H1 (cell line): ENCODE results near the gene SH3BP2. TPM values are rescaled to one million over a fixed set of nuclear protein-coding genes. Genes with fewer than 3 reads are reported as not detected.

ENCODE experiments used
- CTCF ChIA-PET: fragments of 300-600 bp; sonication (Branson Sonifier 250); formaldehyde crosslinking; loops from one replicate; lab custom pipeline; 2021; ENCODE audit not compliant: partially characterized antibody; lab: Charles Lee
- POLR2A ChIA-PET: fragments of 300-600 bp; sonication (Branson Sonifier 250); formaldehyde crosslinking; loops from one replicate; lab custom pipeline; 2021; ENCODE audit warnings: inconsistent platforms; ENCODE audit not compliant: partially characterized antibody; lab: Charles Lee
- DNase-seq, 2 experiments: peaks; one replicate each; pipeline versions ENCODE4 v3.0.0 to v3.0.0-alpha.2; 2010 to 2022; ENCODE audit warnings: low spot score in 2 of 2, low read depth in 1 of 2, mixed read lengths in 1 of 2
- FAIRE-seq: peaks from 2 replicates; lab custom pipeline; 2011; peaks lifted over from hg19 to GRCh38; lab: Jason Lieb, UNC
- H2AFZ ChIP-seq: 2 replicates; pipeline ENCODE4 v1.8.1; 2012; ENCODE audit warnings: low read length, inconsistent platforms
- H2AK5ac ChIP-seq: 2 replicates; pipeline ENCODE4 v1.6.1; 2013; ENCODE audit warnings: low read depth, low read length
- H2BK120ac ChIP-seq: replicated peaks from 2 replicates; pipeline ENCODE3; 2013; ENCODE audit warnings: low read depth, low read length, inconsistent platforms
- H2BK12ac ChIP-seq: 2 replicates; pipeline ENCODE4 v1.6.1; 2013; ENCODE audit warnings: low read depth, low read length
- H2BK15ac ChIP-seq: 2 replicates; pipeline ENCODE4 v1.6.1; 2013; ENCODE audit warnings: low read length
- H2BK20ac ChIP-seq: 2 replicates; pipeline ENCODE4 v1.6.1; 2013; ENCODE audit warnings: low read length
- H2BK5ac ChIP-seq: 2 replicates; pipeline ENCODE4 v1.6.1; 2013; ENCODE audit warnings: low read depth, low read length
- H3K14ac ChIP-seq: 2 replicates; pipeline ENCODE4 v1.6.1; 2013; ENCODE audit warnings: inconsistent platforms; ENCODE audit not compliant: insufficient read length
- H3K18ac ChIP-seq: 2 replicates; pipeline ENCODE4 v1.6.1; 2013; ENCODE audit warnings: low read length; ENCODE audit errors: extremely low read depth
- H3K23ac ChIP-seq: 2 replicates; pipeline ENCODE4 v1.6.1; 2013; ENCODE audit warnings: inconsistent platforms; ENCODE audit not compliant: insufficient read length
- H3K23me2 ChIP-seq: 2 replicates; pipeline ENCODE4 v1.6.1; 2013; ENCODE audit warnings: low read depth, low read length
- H3K27ac ChIP-seq: 2 replicates; pipeline ENCODE4 v1.6.1; 2011; ENCODE audit warnings: low read depth, low read length, inconsistent platforms
- H3K27me3 ChIP-seq, 4 experiments: replicated peaks in 1 of 4; 1 replicate in 1 of 4; 2 replicates in 3 of 4; pipeline versions ENCODE4 v1.6.1 to v1.8.1; 2011 to 2013; ENCODE audit warnings: low read length in 3 of 4, mild to moderate bottlenecking in 3 of 4, inconsistent platforms in 2 of 4, mixed read lengths in 2 of 4, moderate library complexity in 1 of 4; ENCODE audit not compliant: control insufficient read depth in 3 of 4, insufficient read depth in 3 of 4; ENCODE audit errors: extremely low read depth in 1 of 4
- H3K36me3 ChIP-seq, 4 experiments: 2 replicates each; pipeline versions ENCODE4 v1.6.1 to v1.8.1; 2011 to 2013; ENCODE audit warnings: mild to moderate bottlenecking in 4 of 4, low read length in 3 of 4, moderate library complexity in 2 of 4, control low read depth in 1 of 4, inconsistent platforms in 1 of 4; ENCODE audit not compliant: insufficient read depth in 4 of 4, control insufficient read depth in 2 of 4
- H3K4ac ChIP-seq: replicated peaks from 2 replicates; pipeline ENCODE3; 2013; ENCODE audit warnings: low read length, low read depth, mixed read lengths, inconsistent platforms; ENCODE audit not compliant: insufficient read length
- H3K4me1 ChIP-seq, 4 experiments: replicated peaks in 1 of 4; 1 replicate in 1 of 4; 2 replicates in 3 of 4; pipeline versions ENCODE4 v1.6.1 to v1.8.1; 2011 to 2013; ENCODE audit warnings: low read length in 3 of 4, inconsistent platforms in 2 of 4, mixed read lengths in 1 of 4; ENCODE audit not compliant: insufficient read depth in 4 of 4, control insufficient read depth in 3 of 4
- H3K4me2 ChIP-seq, 2 experiments: 2 replicates each; pipeline versions ENCODE4 v1.6.1 to v1.8.1; 2011 to 2013; ENCODE audit warnings: low read depth in 2 of 2, low read length in 2 of 2, control low read depth in 1 of 2, inconsistent platforms in 1 of 2, mild to moderate bottlenecking in 1 of 2; ENCODE audit not compliant: insufficient read depth in 1 of 2
- H3K4me3 ChIP-seq, 4 experiments: fragments of 200-600, 300-600 bp in 1 of 4; sonication (generic), shearing (Covaris generic), sonication (Bioruptor Twin) in 1 of 4; 2 replicates each; pipeline versions ENCODE4 v1.5.1 to v1.8.1; 2011 to 2016; ENCODE audit warnings: low read length in 4 of 4, low read depth in 3 of 4, control low read depth in 2 of 4, inconsistent platforms in 2 of 4, mild to moderate bottlenecking in 2 of 4, mixed read lengths in 1 of 4, moderate library complexity in 1 of 4; ENCODE audit not compliant: insufficient read depth in 2 of 4; ENCODE audit errors: extremely low read depth in 1 of 4
- H3K56ac ChIP-seq: replicated peaks from 2 replicates; pipeline ENCODE3; 2013; ENCODE audit warnings: low read depth, mild to moderate bottlenecking, mixed read lengths, low read length, inconsistent platforms; ENCODE audit not compliant: insufficient read length
- H3K79me1 ChIP-seq: 2 replicates; pipeline ENCODE4 v1.6.1; 2013; ENCODE audit warnings: low read depth, low read length, control low read depth
- H3K79me2 ChIP-seq, 2 experiments: 2 replicates each; pipeline versions ENCODE4 v1.6.1 to v1.8.1; 2012 to 2013; ENCODE audit warnings: low read length in 2 of 2, mild to moderate bottlenecking in 2 of 2, inconsistent platforms in 1 of 2; ENCODE audit not compliant: insufficient read depth in 2 of 2, control insufficient read depth in 1 of 2
- H3K9ac ChIP-seq, 4 experiments: replicated peaks in 1 of 4; 1 replicate in 1 of 4; 2 replicates in 3 of 4; pipeline versions ENCODE4 v1.6.1 to v1.8.1; 2011 to 2013; ENCODE audit warnings: low read depth in 3 of 4, low read length in 3 of 4, control low read depth in 2 of 4, mild to moderate bottlenecking in 2 of 4, moderate library complexity in 2 of 4, inconsistent platforms in 1 of 4; ENCODE audit errors: extremely low read depth in 1 of 4
- H3K9me3 ChIP-seq, 2 experiments: 2 replicates each; pipeline versions ENCODE4 v1.6.1 to v1.8.1; 2012 to 2013; ENCODE audit warnings: mild to moderate bottlenecking in 2 of 2, moderate library complexity in 2 of 2, control low read depth in 1 of 2, inconsistent platforms in 1 of 2, low read depth in 1 of 2, low read length in 1 of 2, mixed read lengths in 1 of 2; ENCODE audit not compliant: insufficient read depth in 2 of 2
- H4K20me1 ChIP-seq, 2 experiments: replicated peaks in 1 of 2; 2 replicates each; pipeline versions ENCODE3 to v1.8.1; 2011 to 2013; ENCODE audit warnings: inconsistent platforms in 2 of 2, low read length in 2 of 2, mild to moderate bottlenecking in 1 of 2; ENCODE audit not compliant: insufficient read depth in 2 of 2, control insufficient read depth in 1 of 2
- H4K5ac ChIP-seq: 2 replicates; pipeline ENCODE4 v1.6.1; 2013; ENCODE audit warnings: low read length, low read depth, mixed read lengths, inconsistent platforms; ENCODE audit not compliant: insufficient read length
- H4K8ac ChIP-seq: 2 replicates; pipeline ENCODE4 v1.8.0; 2013; ENCODE audit warnings: mild to moderate bottlenecking, moderate library complexity, low read length, inconsistent platforms; ENCODE audit not compliant: insufficient read depth; ENCODE audit errors: extremely low read depth
- H4K91ac ChIP-seq: replicated peaks from 2 replicates; pipeline ENCODE3; 2013; ENCODE audit warnings: low read length, mixed read lengths, inconsistent platforms; ENCODE audit not compliant: insufficient read length
- BACH1 ChIP-seq: IDR thresholded peaks from 2 replicates; pipeline ENCODE4 v1.6.1; 2012; ENCODE audit warnings: low read length, improper control_type of control experiment
- CBX5 ChIP-seq: fragments of 300-800, 300-1000 bp; sonication (generic); IDR thresholded peaks from 2 replicates; pipeline ENCODE4 v1.7.1; 2016; ENCODE audit warnings: antibody characterized with exemption, low read length, low read depth
- CHD1 ChIP-seq: IDR thresholded peaks from 2 replicates; pipeline ENCODE4 v1.6.1; 2012; ENCODE audit warnings: low read depth, low read length, improper control_type of control experiment
- CREB1 ChIP-seq: IDR thresholded peaks from 2 replicates; pipeline ENCODE4 v1.6.1; 2012; ENCODE audit warnings: inconsistent platforms
- HDAC2 ChIP-seq, 2 experiments: fragments of 300-600 bp in 1 of 2; sonication (generic) in 1 of 2; IDR thresholded peaks; 2 replicates each; pipeline ENCODE4 v1.6.1; 2011 to 2012; ENCODE audit warnings: low read depth in 2 of 2, low read length in 2 of 2, mild to moderate bottlenecking in 2 of 2, moderate library complexity in 2 of 2, borderline replicate concordance in 1 of 2, inconsistent platforms in 1 of 2
- HDAC6 ChIP-seq: IDR thresholded peaks from one replicate; pipeline ENCODE4 v1.7.1; 2012; ENCODE audit warnings: low read depth, mild to moderate bottlenecking, inconsistent platforms, low read length, moderate library complexity
- NANOG ChIP-seq: IDR thresholded peaks from 2 replicates; pipeline ENCODE4 v1.6.1; 2011; ENCODE audit warnings: low read length, low read depth, mild to moderate bottlenecking, inconsistent platforms; ENCODE audit not compliant: insufficient read depth, poor library complexity, severe bottlenecking
- NRF1 ChIP-seq: IDR thresholded peaks from 2 replicates; pipeline ENCODE4 v1.6.1; 2011; ENCODE audit warnings: mild to moderate bottlenecking, low read depth, low read length, improper control_type of control experiment
- SIRT6 ChIP-seq: IDR thresholded peaks from one replicate; pipeline ENCODE4 v1.7.1; 2012; ENCODE audit warnings: low read length, inconsistent platforms
- WGBS, 2 experiments: shearing (Covaris generic) in 1 of 2; methylation state at CpG; one replicate each; pipeline versions ENCODE4 v1.1.6 to v1.1.7; 2013 to 2015; ENCODE audit warnings: low lambda C conversion rate in 2 of 2, mixed read lengths in 2 of 2, inconsistent platforms in 1 of 2, low coverage in 1 of 2, missing lambda C conversion rate in 1 of 2; ENCODE audit not compliant: insufficient replicate concordance in 2 of 2, insufficient coverage in 1 of 2, insufficient read length in 1 of 2; ENCODE audit errors: extremely low coverage in 1 of 2, missing lambda C conversion rate in 1 of 2; 5-methylcytosine and 5-hydroxymethylcytosine counted together
- polyA plus RNA-seq, 7 experiments: library from polyadenylated mRNA; depleted of rRNA in 3 of 7; stranded (reverse) in 5 of 7; unstranded in 2 of 7; fragments of >200 nt in 5 of 7; fragments of 200-250 nt in 2 of 7; gene quantifications; 1 replicate in 5 of 7; 2 replicates in 1 of 7; 4 replicates in 1 of 7; pipeline versions ENCODE4 v1.2.1 to v1.2.3, GENCODE V29; 2011 to 2013; ENCODE audit warnings: missing spikeins in 2 of 7, mixed read lengths in 2 of 7
- total RNA-seq: library from RNA; stranded (reverse); fragmentation: NEBNext Ultra II Directional; extraction: Animal tissue kit (Norgen Biotek cat#: 25700); gene quantifications from 2 replicates; pipeline ENCODE4 v1.2.1, GENCODE V29; 2021
- TF ChIP-seq, protein P1 (sequence below): IDR thresholded peaks from 2 replicates; pipeline ENCODE4 v1.6.1; 2012; ENCODE audit warnings: inconsistent platforms
- TF ChIP-seq, protein P2 (sequence below): IDR thresholded peaks from 2 replicates; pipeline ENCODE4 v1.6.1; 2011; ENCODE audit warnings: low read length, improper control_type of control experiment

Gene SH3BP2
- total and polyA plus RNA-seq, 2 of the 8 experiments (the other 6 are each of a cell fraction or from before 2014, with no cell fraction given): 27.4 to 31.4 TPM

DNA sequence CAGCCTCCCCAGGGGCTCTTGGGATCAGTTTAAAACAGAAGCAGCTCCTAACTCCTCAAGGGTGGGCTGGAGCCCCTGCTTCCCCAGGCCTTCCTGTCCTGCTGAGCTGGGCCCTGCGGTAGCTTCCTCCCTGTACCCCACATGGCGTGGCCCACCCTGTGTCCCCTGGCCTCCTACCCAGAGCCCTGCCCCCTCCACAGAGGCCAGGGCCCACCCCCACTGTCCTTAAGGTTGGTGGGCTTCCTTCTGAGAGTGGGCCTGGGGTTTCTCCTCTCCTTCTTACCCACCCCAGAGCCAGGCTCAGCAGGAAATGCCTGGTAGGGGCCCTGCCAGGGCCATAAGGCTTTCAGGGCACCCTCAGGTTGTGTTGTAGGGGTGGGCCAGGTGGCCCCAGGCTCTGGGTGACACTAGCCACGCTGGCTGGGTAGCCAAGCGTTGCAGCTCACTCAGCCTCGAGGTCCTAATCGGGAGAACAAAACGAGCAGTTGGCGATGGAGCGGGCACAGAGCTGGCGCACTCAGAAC, 11.6 kb downstream of the SH3BP2 start:
- WGBS, 2 experiments: 87% methylated on average over 6 of the region's 10 CpGs; no CpG with 5 or more reads in 1 of the 2 experiments
- Histone ChIP-seq H4K5ac (no peak overlapping the region), H3K9me3 (no peaks in the 10 kb centered on the region)
- TF ChIP-seq CREB1 (no peak), NANOG (no peak), BACH1 (no peak), HDAC2 (IDR thresholded peaks at IDR 0.05; ENCODE audit: borderline replicate concordance in 1 of 2, low read depth in 2 of 2, low read length in 2 of 2) (no peak), HDAC6 (no peak), SIRT6 (no peak), CHD1 (no peak), CBX5 (no peak), NRF1 (no peak)
- TF ChIP-seq, protein P1, sequence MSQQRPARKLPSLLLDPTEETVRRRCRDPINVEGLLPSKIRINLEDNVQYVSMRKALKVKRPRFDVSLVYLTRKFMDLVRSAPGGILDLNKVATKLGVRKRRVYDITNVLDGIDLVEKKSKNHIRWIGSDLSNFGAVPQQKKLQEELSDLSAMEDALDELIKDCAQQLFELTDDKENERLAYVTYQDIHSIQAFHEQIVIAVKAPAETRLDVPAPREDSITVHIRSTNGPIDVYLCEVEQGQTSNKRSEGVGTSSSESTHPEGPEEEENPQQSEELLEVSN: no peak
- TF ChIP-seq, protein P2, sequence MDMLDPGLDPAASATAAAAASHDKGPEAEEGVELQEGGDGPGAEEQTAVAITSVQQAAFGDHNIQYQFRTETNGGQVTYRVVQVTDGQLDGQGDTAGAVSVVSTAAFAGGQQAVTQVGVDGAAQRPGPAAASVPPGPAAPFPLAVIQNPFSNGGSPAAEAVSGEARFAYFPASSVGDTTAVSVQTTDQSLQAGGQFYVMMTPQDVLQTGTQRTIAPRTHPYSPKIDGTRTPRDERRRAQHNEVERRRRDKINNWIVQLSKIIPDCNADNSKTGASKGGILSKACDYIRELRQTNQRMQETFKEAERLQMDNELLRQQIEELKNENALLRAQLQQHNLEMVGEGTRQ: no peak

More for the DNA sequence above, 11.6 kb downstream of the SH3BP2 start:
- Histone ChIP-seq H3K27me3 (no peaks in the 10 kb centered on the region), H2AFZ (no peak overlapping the region), H2BK15ac (no peak overlapping the region), H3K27ac (no peak overlapping the region), H2BK20ac (no peak overlapping the region), H3K4ac (no peak overlapping the region), H3K4me3 (no peak overlapping the region), H3K79me2 (no peaks in the 10 kb centered on the region), H4K91ac (no peak overlapping the region), H2BK120ac (no peak overlapping the region), H2BK5ac (peak overlapping the region; percentile 44), H3K36me3 (no peaks in the 10 kb centered on the region), H3K9ac (no peak overlapping the region), H3K56ac (no peak overlapping the region), H3K23ac (no peak overlapping the region), H3K4me2 (no peak overlapping the region), H4K8ac (peak overlapping the region; percentile 18; the same call in 1 of the 2 replicates), H3K79me1 (no peaks in the 10 kb centered on the region), H3K23me2 (no peaks in the 10 kb centered on the region), H2AK5ac (no peak overlapping the region), H4K20me1 (peaks cover 0 to 3% of the 10 kb centered on the region in 2 experiments), H3K18ac (no peak overlapping the region), H3K14ac (no peak overlapping the region), H3K4me1 (peaks cover 0 to 15% (median 10%) of the 10 kb centered on the region in 4 experiments; a peak in 4 of 7 replicates), H2BK12ac (no peak overlapping the region)
- FAIRE-seq (no peak), DNase-seq (no peak)
- ChIA-PET CTCF (interaction anchor here (0.6 to 1.5 kb wide), 3 partner anchors 14 to 561 kb away, joined by 3 to 4 read pairs (median 3); no protein-coding TSS in a partner anchor), POLR2A (interaction anchor here (0.7 to 2.8 kb wide), 5 partner anchors 8 to 43 kb away, joined by 3 to 19 read pairs (median 4); no protein-coding TSS in a partner anchor)
